ENCODE data around the gene HYI. TPM values are rescaled to one million over a fixed set of nuclear protein-coding genes. Genes with fewer than 3 reads are reported as not detected.
A peak's percentile ranks its signal among the peaks of the same experiment; 100 is the strongest.
"Not testable (repeated sequence)": the region's sequence is repeated elsewhere in the genome, so short reads cannot be mapped to it uniquely, and the experiment has no call there.

Gene HYI
- total and polyA plus RNA-seq, 7 donors: 40.4 to 104 (median 72.8) TPM

GRCh38 chr1:43414634-43415223, 39.0 kb downstream of the HYI start:
- H3K27me3 ChIP-seq: no peaks in the 10 kb centered on the region
- H3K4me3 ChIP-seq: no peak overlapping the region
- TF ChIP-seq, protein P1, sequence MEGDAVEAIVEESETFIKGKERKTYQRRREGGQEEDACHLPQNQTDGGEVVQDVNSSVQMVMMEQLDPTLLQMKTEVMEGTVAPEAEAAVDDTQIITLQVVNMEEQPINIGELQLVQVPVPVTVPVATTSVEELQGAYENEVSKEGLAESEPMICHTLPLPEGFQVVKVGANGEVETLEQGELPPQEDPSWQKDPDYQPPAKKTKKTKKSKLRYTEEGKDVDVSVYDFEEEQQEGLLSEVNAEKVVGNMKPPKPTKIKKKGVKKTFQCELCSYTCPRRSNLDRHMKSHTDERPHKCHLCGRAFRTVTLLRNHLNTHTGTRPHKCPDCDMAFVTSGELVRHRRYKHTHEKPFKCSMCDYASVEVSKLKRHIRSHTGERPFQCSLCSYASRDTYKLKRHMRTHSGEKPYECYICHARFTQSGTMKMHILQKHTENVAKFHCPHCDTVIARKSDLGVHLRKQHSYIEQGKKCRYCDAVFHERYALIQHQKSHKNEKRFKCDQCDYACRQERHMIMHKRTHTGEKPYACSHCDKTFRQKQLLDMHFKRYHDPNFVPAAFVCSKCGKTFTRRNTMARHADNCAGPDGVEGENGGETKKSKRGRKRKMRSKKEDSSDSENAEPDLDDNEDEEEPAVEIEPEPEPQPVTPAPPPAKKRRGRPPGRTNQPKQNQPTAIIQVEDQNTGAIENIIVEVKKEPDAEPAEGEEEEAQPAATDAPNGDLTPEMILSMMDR (IDR thresholded peaks at IDR 0.05): peak; percentile 40 to 56 (median 44)
- TF ChIP-seq EP300 (IDR thresholded peaks at IDR 0.05): no peak
- peaks cover 24 to 65% (median 41%) of the 10 kb centered on the region in 4 donors for H3K36me3 ChIP-seq
- DNase-seq: no peak
- 85 to 86% methylated on average over 5 of the region's 5 CpGs for WGBS, 2 donors
- H3K27ac ChIP-seq: no peak overlapping the region
- H3K9me3 ChIP-seq: no peaks in the 10 kb centered on the region
- intact Hi-C loops (cut with DNase I): loop anchor here (1.0 kb wide), 1 partner anchor 187 kb away; no protein-coding TSS in a partner anchor
- H3K4me1 ChIP-seq: no peaks in the 10 kb centered on the region

DNA sequence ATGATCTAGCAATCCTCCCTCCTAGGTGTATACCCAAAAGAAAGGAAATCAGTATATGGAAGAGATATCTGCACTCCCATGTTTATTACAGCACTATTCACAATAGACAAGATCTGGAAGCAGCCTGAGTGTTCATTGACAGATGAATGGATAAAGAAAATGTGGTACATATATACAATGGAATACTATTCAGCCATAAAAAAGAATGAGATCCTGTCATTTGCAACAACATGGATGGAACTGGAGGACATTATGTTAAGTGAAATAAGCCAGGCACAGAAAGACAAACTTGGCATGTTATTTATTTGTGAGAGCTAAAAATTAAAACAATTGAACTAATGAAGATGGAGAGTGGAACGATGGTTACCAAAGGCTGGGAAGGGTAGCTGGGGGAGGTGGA, 40.3 kb downstream of the HYI start:
- DNase-seq; H3K4me1 ChIP-seq; H3K9me3 ChIP-seq; H3K27me3 ChIP-seq; intact Hi-C loops (cut with DNase I); H3K4me3 ChIP-seq; H3K27ac ChIP-seq: not testable (repeated sequence)
- H3K36me3 ChIP-seq: peaks cover 11 to 65% (median 34%) of the 10 kb centered on the region in 4 donors
- 95 to 99% methylated on average over 1 of the region's 1 CpG for WGBS, 2 donors

GRCh38 chr1:43410571-43410970, 43.2 kb downstream of the HYI start:
- H3K36me3 ChIP-seq: peaks cover 4 to 59% (median 31%) of the 10 kb centered on the region in 4 donors
- TF ChIP-seq EP300 (IDR thresholded peaks at IDR 0.05) (no peak), POLR2A (IDR thresholded peaks at IDR 0.05) (no peak), POLR2AphosphoS5 (IDR thresholded peaks at IDR 0.05) (no peak)
- TF ChIP-seq, protein P1 (IDR thresholded peaks at IDR 0.05): no peak
- no peaks in the 10 kb centered on the region for H3K4me1 ChIP-seq
- H3K4me3 ChIP-seq: no peak overlapping the region
- DNase-seq: no peak
- no peaks in the 10 kb centered on the region for H3K9me3 ChIP-seq
- H3K27me3 ChIP-seq: no peaks in the 10 kb centered on the region
- 95 to 99% methylated on average over 3 of the region's 3 CpGs for WGBS, 2 donors
- intact Hi-C loops (cut with DNase I): no loop called here
- no peak overlapping the region for H3K27ac ChIP-seq

- WGBS, 2 donors: 26 to 73% methylated on average over 2 of the region's 2 CpGs
- H3K27me3 ChIP-seq: no peaks in the 10 kb centered on the region
- no peak for DNase-seq
- no peak for TF ChIP-seq EP300 (IDR thresholded peaks at IDR 0.05)
- TF ChIP-seq POLR2A (IDR thresholded peaks at IDR 0.05): no peak
- TF ChIP-seq POLR2AphosphoS5 (IDR thresholded peaks at IDR 0.05): no peak
- TF ChIP-seq, protein P1 (IDR thresholded peaks at IDR 0.05): no peak
- H3K36me3 ChIP-seq: peaks cover 11 to 68% (median 48%) of the 10 kb centered on the region in 4 donors
- intact Hi-C loops (cut with DNase I): no loop called here
- no peaks in the 10 kb centered on the region for H3K9me3 ChIP-seq
- no peak overlapping the region for H3K27ac ChIP-seq
- no peak overlapping the region for H3K4me3 ChIP-seq
- no peaks in the 10 kb centered on the region for H3K4me1 ChIP-seq
Observed at GRCh38 chr1:43405876-43406234, 47.9 kb downstream of the HYI start.

- H3K27me3 ChIP-seq: no peaks in the 10 kb centered on the region
- no peak for TF ChIP-seq POLR2AphosphoS5 (IDR thresholded peaks at IDR 0.05)
- TF ChIP-seq EP300 (IDR thresholded peaks at IDR 0.05): no peak
- TF ChIP-seq POLR2A (IDR thresholded peaks at IDR 0.05): no peak
- TF ChIP-seq, protein P1 (IDR thresholded peaks at IDR 0.05): no peak
- no peaks in the 10 kb centered on the region for H3K4me1 ChIP-seq
- intact Hi-C loops (cut with DNase I): no loop called here
- no peak for DNase-seq
- H3K36me3 ChIP-seq: peaks cover 11 to 66% (median 48%) of the 10 kb centered on the region in 4 donors
- no peaks in the 10 kb centered on the region for H3K9me3 ChIP-seq
- H3K27ac ChIP-seq: no peak overlapping the region
- WGBS, 2 donors: 15 to 68% methylated on average over 6 of the region's 6 CpGs
- H3K4me3 ChIP-seq: no peak overlapping the region
Observed at GRCh38 chr1:43405219-43405875, 48.4 kb downstream of the HYI start.
